IPS DF 4.7 (cell line): Measurements from ENCODE around the gene RAB1B.
"Not testable (repeated sequence)": the region's sequence is repeated elsewhere in the genome, so short reads cannot be mapped to it uniquely, and the experiment has no call there.

Experiments used
- DNase-seq: peaks from one replicate; pipeline ENCODE4 v3.0.0-alpha.2; 2013; ENCODE audit warnings: low spot score; ENCODE audit errors: extremely low read depth

RAB1B gene

DNA sequence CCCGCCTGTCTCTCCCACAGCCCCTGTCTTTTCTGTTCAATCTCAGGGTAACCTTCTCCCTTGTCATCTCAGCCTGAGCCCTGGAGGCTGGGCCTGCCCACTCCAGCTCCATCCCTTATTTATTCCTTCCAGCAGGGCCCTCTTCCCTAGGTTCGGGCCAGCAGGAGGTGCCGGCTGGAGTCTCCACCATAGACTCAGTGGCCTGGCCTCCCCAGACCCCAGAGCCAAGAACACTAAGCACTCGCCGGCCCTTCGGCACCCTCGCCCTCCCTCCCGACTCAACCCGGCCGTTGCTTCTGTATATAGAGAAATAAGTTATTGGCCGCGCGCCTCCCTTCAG lies 1.4 kb upstream of the RAB1B start:
- no peak for DNase-seq

DNA sequence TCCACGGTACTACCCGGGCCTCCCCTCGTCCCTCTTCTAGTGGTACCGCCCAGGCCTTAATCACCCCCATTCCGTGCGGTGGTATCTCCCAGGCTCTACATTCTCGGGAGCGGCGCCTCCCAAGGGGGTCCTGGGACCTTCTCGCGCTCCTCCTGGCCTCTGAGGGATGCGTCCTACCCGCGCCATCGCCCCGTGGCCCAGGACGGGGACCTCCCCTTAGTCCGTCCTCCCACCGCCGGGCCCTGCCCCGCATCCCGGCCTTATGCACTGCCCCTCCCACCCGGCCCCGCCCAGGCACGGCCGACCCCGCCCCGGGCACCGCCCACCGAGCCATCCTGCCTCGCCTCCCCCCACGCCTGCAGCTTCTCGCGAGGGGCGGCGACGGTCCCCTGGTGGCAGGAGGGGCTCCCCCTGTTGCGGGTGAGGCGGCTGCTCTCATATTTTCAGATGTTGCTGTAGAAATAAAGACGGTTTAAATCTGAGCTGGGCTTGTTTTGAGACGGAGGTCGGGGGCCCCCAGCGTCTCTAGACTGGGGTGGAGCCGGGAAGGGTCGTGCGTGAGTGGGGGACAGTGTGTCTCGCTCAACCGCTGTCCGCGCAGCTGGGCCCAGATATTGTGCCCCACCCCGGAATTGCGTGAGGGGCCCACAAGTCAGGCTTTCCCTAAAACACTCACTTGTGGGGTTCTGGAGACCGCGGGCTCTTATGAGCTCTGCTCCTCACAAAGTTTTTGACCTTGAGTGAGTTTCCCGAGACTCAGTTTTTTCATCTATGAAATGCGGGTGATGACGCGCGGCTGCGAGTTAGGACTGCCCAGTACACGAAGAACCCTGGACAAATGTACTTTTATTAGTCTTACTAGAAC lies 828 bp upstream of the RAB1B start:
- DNase-seq, result no peak

DNA sequence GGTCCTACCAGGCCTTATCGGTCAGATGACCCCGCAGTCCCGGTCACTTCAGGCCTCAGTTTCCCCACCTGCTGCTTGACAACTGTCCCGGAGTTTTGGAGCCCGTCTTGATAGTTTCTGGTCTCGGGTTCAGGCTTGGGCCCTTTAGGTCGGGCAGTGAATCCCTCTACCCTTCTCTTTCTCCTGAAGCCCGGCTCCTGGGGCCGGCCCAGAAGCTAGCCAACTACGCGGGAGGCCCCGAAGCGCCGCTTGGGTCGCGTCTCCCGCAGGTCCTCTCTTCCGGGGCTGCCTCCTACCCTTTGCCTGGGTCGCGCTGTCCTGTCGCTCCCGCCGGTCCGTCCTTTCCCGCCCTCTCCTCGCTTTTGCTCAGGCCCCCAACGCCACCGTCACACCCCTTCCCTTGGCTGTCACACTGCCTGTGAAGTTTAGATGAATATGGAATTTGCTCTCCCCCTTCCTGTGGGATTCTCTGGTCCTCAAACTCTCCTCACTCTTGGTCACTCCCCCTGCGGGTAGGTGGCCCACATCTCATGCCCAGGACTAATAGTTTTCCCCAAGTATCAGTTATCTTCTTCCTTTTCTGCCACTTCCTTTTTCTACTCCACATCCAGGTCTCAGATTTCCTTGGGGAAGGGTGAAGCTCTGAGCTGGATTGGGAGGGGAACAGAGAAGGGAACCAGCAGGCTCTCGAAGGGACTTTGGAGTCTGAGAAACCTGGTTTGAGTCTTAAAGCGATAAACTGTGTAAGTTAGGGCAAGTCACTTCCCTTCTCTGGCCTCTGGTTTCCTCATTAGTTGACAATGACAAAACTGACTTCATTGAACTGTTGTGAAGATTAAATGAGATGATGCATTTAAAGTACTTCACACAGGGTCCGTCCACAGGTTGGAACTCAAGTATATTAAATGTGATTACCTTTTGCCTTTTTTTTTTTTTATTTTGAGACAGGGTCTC lies 790 bp downstream of the RAB1B start:
- no peak for DNase-seq

DNA sequence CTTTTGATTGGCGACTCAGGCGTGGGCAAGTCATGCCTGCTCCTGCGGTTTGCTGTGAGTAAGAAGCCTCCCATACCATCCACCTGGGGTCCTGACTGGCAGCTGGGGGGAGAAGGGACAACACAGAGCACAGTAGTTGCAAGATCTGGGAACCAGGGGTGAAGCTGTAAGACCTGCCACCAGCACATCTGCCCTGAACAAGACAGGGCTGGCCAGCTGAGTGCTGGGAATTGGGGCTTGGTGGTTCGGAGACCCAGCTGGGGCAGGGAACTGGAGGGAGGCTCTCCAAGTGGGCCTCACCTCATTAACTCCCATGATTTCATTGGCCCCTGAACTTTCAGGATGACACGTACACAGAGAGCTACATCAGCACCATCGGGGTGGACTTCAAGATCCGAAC lies 3.4 kb downstream of the RAB1B start:
- no peak for DNase-seq

GRCh38 chr11:66272596-66272995 lies 4.2 kb downstream of the RAB1B start:
- no peak for DNase-seq

GRCh38 chr11:66274219-66274618 lies 5.8 kb downstream of the RAB1B start:
- no peak for DNase-seq

DNA sequence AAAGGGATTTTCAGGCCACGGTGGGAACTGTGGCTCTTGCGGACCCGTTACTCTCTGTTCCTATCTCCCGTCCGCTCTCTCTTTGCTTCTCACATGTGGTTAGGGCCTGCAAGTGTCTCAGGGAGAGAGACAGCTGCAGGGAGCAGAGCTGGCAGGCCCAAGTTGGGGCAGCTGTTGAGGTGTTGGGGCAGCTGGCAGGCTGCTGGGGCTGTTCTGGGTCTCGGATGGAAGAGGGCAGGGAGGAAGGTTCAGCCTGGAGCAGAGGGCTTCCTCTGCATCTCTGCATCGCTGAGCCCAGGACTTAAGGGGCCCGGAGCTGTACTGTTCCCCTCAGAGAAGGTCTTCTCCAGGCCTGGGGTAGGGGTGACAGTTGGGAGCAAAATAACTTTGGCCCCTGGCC lies 7.0 kb downstream of the RAB1B start:
- no peak for DNase-seq

DNA sequence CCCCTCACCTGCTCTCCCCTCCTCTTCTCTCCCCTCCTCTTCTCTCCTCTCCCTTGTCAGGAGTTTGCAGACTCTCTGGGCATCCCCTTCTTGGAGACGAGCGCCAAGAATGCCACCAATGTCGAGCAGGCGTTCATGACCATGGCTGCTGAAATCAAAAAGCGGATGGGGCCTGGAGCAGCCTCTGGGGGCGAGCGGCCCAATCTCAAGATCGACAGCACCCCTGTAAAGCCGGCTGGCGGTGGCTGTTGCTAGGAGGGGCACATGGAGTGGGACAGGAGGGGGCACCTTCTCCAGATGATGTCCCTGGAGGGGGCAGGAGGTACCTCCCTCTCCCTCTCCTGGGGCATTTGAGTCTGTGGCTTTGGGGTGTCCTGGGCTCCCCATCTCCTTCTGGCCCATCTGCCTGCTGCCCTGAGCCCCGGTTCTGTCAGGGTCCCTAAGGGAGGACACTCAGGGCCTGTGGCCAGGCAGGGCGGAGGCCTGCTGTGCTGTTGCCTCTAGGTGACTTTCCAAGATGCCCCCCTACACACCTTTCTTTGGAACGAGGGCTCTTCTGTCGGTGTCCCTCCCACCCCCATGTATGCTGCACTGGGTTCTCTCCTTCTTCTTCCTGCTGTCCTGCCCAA lies 7.7 kb downstream of the RAB1B start:
- no peak for DNase-seq

DNA sequence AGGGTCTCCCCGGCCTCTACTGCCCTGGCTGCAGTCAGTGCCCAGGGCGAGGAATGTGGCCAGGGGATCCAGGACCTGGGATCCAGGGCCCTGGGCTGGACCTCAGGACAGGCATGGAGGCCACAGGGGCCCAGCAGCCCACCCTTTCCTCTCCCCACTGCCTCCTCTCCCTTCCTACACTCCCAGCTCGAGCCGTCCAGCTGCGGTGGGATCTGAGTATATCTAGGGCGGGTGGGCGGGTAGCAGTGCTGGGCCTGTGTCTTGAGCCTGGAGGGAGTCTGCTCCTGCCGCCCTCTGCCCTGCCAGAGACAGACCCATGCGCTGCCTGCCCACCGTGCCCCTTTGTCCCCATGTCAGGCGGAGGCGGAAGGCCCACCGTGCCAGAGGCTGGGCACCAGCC lies 8.2 kb downstream of the RAB1B start:
- DNase-seq, result not testable (repeated sequence)

DNA sequence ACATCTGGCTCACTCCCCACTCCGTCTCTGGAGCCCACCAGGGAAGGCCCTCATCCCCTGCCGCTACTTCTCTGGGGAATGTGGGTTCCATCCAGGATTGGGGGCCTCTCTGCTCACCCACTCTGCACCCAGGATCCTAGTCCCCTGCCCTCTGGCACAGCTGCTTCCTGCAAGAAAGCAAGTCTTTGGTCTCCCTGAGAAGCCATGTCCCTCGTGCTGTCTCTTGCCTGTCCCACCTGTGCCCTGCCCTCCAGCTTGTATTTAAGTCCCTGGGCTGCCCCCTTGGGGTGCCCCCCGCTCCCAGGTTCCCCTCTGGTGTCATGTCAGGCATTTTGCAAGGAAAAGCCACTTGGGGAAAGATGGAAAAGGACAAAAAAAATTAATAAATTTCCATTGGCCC lies 8.6 kb downstream of the RAB1B start:
- not testable (repeated sequence) for DNase-seq

DNA sequence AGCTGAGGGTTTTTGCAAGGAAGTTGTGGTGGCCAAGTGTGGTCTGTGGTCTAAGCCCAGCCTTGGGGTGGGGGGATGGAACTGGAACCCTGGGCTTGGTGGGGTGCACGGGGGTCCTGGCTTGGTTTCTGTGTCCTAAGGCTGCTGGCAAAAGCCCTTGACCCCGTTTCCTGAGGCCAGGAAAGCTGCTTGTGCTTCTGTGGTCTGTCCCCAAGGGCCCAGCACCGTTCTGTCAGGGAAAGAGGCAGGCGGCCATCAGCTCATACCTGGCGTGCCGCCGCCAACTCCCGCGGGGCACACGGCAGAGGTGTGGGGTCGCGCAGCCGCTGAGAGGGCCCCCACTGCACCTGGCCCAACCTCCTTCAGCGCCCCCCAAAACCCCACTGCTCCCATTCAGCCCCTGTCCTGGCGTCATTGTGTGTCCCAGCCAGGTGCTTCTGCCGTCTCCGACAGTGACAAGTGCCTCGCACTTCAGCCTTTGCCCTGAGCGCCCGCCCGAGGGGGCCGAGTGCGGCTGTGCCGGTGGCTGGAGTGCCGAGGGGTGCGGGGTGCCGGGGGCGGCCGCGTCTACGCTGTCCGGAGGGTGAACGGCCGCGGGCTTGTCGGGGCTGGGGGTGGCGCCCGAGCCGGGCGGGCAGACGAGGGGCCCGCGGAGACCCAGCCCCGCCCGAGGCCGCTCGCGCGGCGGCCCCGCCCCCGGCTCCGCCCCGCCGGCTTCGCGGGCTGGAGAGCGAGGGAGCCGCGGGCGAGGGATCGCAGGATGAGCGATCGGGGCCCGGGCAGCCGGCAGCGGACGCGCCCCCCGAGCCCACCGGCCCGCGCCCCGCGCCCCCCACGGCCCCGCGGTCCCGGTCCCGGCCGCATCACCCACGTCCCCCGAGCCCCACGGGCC lies 9.3 kb downstream of the RAB1B start, which contains the start of gene CNIH2:
Gene CNIH2, plus strand, starts transcription at position 705 of the 892 bp plus-strand sequence. CDS start 282 bp downstream, outside the sequence.
- no peak for DNase-seq

GRCh38 chr11:66278363-66279091 lies 10.1 kb downstream of the RAB1B start:
- DNase-seq, result no peak

DNA sequence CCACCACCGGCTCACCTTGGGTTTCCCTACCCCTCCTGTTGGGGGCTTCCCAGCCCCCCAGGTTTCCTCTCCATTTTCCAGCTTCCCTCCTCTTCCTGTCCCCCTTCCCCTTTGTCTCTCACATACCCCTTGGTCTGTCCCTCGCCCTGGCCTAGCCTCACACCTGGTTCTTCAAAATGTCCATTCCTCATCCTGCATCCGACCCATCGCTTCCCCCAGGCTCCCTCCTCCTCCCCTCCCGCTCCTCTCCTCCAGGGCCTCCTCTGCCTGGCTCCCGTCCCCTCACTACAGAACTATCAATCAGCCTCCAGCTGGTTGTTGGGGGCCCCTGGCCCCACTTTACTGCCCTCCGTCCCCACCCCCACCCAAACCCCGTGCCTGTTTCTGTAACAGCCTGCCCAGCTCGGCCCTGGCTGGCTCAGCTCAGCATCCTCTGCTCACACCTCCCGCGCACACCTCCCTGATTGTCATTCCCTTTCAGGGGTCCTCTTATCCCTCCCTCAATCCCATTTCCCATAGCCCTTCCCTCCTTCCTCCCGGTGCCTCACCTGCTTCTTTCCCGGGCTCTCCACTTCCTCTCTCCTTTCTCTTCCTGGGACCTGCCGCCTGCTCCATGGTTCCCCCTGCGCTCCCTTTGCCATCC lies 10.8 kb downstream of the RAB1B start:
- no peak for DNase-seq

- no peak for DNase-seq
Observed at GRCh38 chr11:66280428-66280827, 12.0 kb downstream of the RAB1B start.

- DNase-seq, result no peak
Observed at GRCh38 chr11:66281001-66281400, 12.6 kb downstream of the RAB1B start.

DNA sequence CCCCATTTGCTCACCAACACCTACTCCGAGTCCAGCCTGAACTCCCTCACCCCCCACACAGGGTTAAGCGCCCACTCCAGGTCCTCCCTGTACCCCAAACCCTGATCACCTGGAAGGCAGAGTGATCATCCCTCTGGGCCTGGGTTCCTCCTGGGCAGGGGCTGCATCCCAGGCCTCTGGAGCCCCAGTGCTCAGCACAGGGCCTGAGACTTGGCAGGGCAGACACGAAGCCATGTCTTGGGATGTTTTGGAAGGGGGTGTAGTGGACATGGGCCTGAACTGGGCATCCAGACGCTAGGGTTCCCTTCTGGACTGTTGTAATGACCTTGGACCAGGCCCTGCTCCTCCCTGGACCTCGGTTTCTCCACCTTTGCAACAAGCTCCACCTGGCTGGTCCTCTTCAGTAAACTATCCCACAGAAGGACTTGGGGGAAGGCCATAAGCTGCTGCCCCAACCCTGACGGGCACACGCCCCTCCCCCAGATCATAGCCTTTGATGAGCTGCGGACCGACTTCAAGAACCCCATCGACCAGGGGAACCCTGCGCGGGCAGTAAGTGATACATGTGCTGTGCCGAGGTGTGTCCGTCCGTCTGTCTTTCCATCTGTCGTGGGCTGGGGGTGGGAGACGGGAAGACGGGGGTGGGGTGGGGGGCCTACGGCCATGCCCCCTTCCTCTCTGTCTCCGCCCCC lies 13.5 kb downstream of the RAB1B start:
- no peak for DNase-seq

- DNase-seq, result no peak
Observed at GRCh38 chr11:66282468-66283455, 14.3 kb downstream of the RAB1B start.
